ENCODE results near the gene CALML6. TPM values are rescaled to one million over a fixed set of nuclear protein-coding genes. Genes with fewer than 3 reads are reported as not detected.

Gene CALML6
- total and polyA plus RNA-seq, 10 of the 15 experiments (the other 5 are each of a cell fraction or from before 2014, with no cell fraction given): 0.07 to 1.3 (median 0.21) TPM; not detected in 5

DNA sequence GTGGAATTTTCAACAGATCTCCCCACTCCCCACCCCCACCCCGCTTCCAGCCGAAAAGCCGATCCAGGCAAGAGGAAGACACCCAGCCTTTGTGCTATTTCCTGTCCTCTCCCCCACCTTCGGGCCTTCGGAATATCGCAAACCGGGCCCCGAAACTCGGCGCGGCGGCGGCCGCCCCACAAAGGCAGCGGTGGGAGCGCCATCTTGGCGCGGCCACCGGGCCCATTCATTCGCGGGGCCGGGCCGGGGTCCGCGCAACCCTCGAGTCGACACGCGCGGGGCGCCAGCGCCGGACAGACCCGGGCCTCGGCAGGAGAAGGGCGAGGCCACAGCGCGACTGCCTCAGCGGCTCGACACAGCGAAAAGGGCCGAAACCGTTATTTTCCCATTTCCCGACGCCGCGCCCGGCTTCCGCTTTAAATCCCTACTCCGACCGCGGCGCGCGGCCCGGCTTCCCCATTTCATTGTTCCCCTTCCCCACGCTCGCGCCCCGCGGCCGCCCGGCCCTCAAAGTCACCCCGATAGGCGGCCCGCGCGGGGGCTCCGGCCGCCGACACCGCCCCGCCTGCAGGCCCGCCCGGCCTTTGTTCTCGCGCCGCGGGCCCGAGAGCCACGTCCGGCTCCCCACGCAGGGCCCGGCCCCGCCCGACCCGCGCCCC lies 25.1 kb upstream of the CALML6 start (continued):
- TF ChIP-seq SRF (IDR thresholded peaks at IDR 0.05; ENCODE audit: low read depth in 2 of 2, low read length in 2 of 2): no peak
- peak; percentile 89 for TF ChIP-seq YY1 (IDR thresholded peaks at IDR 0.05; ENCODE audit: low read depth, low read length)
- no peak for TF ChIP-seq CBX3 (IDR thresholded peaks at IDR 0.05; ENCODE audit: borderline replicate concordance, low read depth)
- peak; percentile 59; the same call in 1 of the 2 replicates for TF ChIP-seq RB1 (IDR thresholded peaks at IDR 0.05; ENCODE audit: borderline replicate concordance)
- TF ChIP-seq DPF2 (IDR thresholded peaks at IDR 0.05): peak; percentile 71; the same call in 1 of the 2 replicates
- no peak for TF ChIP-seq SREBF1 (IDR thresholded peaks at IDR 0.05; ENCODE audit: low read length)
- TF ChIP-seq ZNF274 (IDR thresholded peaks at IDR 0.05; ENCODE audit: insufficient read depth, insufficient read length): no peak
- TF ChIP-seq, protein P1, sequence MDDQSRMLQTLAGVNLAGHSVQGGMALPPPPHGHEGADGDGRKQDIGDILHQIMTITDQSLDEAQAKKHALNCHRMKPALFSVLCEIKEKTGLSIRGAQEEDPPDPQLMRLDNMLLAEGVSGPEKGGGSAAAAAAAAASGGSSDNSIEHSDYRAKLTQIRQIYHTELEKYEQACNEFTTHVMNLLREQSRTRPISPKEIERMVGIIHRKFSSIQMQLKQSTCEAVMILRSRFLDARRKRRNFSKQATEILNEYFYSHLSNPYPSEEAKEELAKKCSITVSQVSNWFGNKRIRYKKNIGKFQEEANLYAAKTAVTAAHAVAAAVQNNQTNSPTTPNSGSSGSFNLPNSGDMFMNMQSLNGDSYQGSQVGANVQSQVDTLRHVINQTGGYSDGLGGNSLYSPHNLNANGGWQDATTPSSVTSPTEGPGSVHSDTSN (IDR thresholded peaks at IDR 0.05; ENCODE audit: insufficient replicate concordance, low read depth, low read length): no peak
- TF ChIP-seq CHD2 (IDR thresholded peaks at IDR 0.05; ENCODE audit: borderline replicate concordance, low read depth, low read length): no peak; the same call in 1 of the 2 replicates
- no peak for TF ChIP-seq RCOR1 (conservative IDR thresholded peaks at IDR 0.05; ENCODE audit: low read depth, low read length)
- peak; percentile 89 for TF ChIP-seq LARP7 (IDR thresholded peaks at IDR 0.05)
- no peak for TF ChIP-seq ZSCAN29 (IDR thresholded peaks at IDR 0.05)
- no peak for TF ChIP-seq GABPA (IDR thresholded peaks at IDR 0.05; ENCODE audit: low read depth)
- no peak for TF ChIP-seq NFYB (IDR thresholded peaks at IDR 0.05; ENCODE audit: insufficient read depth, low read depth, low read length)
- TF ChIP-seq, protein P2, sequence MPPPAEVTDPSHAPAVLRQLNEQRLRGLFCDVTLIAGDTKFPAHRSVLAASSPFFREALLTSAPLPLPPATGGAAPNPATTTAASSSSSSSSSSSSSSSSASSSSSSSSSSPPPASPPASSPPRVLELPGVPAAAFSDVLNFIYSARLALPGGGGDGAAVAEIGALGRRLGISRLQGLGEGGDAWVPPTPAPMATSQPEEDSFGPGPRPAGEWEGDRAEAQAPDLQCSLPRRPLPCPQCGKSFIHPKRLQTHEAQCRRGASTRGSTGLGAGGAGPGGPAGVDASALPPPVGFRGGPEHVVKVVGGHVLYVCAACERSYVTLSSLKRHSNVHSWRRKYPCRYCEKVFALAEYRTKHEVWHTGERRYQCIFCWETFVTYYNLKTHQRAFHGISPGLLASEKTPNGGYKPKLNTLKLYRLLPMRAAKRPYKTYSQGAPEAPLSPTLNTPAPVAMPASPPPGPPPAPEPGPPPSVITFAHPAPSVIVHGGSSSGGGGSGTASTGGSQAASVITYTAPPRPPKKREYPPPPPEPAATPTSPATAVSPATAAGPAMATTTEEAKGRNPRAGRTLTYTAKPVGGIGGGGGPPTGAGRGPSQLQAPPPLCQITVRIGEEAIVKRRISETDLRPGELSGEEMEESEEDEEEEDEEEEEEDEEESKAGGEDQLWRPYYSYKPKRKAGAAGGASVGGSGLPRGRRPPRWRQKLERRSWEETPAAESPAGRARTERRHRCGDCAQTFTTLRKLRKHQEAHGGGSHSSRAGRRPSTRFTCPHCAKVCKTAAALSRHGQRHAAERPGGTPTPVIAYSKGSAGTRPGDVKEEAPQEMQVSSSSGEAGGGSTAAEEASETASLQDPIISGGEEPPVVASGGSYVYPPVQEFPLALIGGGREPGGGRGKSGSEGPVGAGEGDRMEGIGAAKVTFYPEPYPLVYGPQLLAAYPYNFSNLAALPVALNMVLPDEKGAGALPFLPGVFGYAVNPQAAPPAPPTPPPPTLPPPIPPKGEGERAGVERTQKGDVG (CRISPR knock-in tag; IDR thresholded peaks at IDR 0.05): no peak
- peak; percentile 77 for TF ChIP-seq POLR2A (IDR thresholded peaks at IDR 0.05; ENCODE audit: low read depth, low read length)
- TF ChIP-seq RFX5 (IDR thresholded peaks at IDR 0.05; ENCODE audit: low read depth, low read length): no peak
- TF ChIP-seq, protein P3, sequence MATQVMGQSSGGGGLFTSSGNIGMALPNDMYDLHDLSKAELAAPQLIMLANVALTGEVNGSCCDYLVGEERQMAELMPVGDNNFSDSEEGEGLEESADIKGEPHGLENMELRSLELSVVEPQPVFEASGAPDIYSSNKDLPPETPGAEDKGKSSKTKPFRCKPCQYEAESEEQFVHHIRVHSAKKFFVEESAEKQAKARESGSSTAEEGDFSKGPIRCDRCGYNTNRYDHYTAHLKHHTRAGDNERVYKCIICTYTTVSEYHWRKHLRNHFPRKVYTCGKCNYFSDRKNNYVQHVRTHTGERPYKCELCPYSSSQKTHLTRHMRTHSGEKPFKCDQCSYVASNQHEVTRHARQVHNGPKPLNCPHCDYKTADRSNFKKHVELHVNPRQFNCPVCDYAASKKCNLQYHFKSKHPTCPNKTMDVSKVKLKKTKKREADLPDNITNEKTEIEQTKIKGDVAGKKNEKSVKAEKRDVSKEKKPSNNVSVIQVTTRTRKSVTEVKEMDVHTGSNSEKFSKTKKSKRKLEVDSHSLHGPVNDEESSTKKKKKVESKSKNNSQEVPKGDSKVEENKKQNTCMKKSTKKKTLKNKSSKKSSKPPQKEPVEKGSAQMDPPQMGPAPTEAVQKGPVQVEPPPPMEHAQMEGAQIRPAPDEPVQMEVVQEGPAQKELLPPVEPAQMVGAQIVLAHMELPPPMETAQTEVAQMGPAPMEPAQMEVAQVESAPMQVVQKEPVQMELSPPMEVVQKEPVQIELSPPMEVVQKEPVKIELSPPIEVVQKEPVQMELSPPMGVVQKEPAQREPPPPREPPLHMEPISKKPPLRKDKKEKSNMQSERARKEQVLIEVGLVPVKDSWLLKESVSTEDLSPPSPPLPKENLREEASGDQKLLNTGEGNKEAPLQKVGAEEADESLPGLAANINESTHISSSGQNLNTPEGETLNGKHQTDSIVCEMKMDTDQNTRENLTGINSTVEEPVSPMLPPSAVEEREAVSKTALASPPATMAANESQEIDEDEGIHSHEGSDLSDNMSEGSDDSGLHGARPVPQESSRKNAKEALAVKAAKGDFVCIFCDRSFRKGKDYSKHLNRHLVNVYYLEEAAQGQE (IDR thresholded peaks at IDR 0.05; ENCODE audit: low read depth, low read length): no peak
- no peak for TF ChIP-seq SMAD1 (IDR thresholded peaks at IDR 0.05; ENCODE audit: low read depth, partially characterized antibody)
- TF ChIP-seq SMC3 (IDR thresholded peaks at IDR 0.05; ENCODE audit: borderline replicate concordance, low read length): no peak
- TF ChIP-seq, protein P4, sequence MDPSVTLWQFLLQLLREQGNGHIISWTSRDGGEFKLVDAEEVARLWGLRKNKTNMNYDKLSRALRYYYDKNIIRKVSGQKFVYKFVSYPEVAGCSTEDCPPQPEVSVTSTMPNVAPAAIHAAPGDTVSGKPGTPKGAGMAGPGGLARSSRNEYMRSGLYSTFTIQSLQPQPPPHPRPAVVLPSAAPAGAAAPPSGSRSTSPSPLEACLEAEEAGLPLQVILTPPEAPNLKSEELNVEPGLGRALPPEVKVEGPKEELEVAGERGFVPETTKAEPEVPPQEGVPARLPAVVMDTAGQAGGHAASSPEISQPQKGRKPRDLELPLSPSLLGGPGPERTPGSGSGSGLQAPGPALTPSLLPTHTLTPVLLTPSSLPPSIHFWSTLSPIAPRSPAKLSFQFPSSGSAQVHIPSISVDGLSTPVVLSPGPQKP (IDR thresholded peaks at IDR 0.05; ENCODE audit: low read depth, low read length): no peak

All from GM12878 (cell line).